ENCODE measurements around the gene INPP5E.

The INPP5E gene

GRCh38 chr9:136445799-136446198 lies 6.2 kb upstream of the INPP5E start:
- POLR2A ChIA-PET = interaction anchor here (0.9 kb wide), 1 partner anchor 11 kb away, joined by 3 read pairs; no protein-coding TSS in a partner anchor
- Histone ChIP-seq H3K36me3 (ENCODE audit: control insufficient read depth in 4 of 4, insufficient read depth in 4 of 4, low read length in 3 of 4) (peaks cover 10 to 92% (median 77%) of the 10 kb centered on the region in 4 experiments), H3K27ac (ENCODE audit: insufficient read depth in 1 of 2, low read depth in 1 of 2, low read length in 2 of 2, poor library complexity in 1 of 2, severe bottlenecking in 2 of 2) (no peak overlapping the region), H3K4me1 (ENCODE audit: control extremely low read depth in 1 of 4, control insufficient read depth in 4 of 4, insufficient read depth in 4 of 4, low read length in 3 of 4) (no peaks in the 10 kb centered on the region), H3K27me3 (replicated peaks in 2 of 5; ENCODE audit: control insufficient read depth in 4 of 5, insufficient read depth in 5 of 5, low read length in 4 of 5) (no peaks in the 10 kb centered on the region), H3K4me3 (ENCODE audit: control insufficient read depth in 1 of 7, extremely low read depth in 1 of 7, insufficient read depth in 4 of 7, low read depth in 2 of 7, low read length in 6 of 7) (no peak overlapping the region), H3K9me3 (ENCODE audit: control extremely low read depth in 1 of 5, control insufficient read depth in 4 of 5, insufficient read depth in 2 of 5, low read depth in 1 of 5, low read length in 4 of 5) (no peaks in the 10 kb centered on the region)
- CTCF ChIA-PET = interaction anchor here (1.1 to 3.5 kb wide), 4 partner anchors 10 to 29 kb away, joined by 3 to 13 read pairs (median 4); no protein-coding TSS in a partner anchor
- WGBS (ENCODE audit: insufficient coverage) = 100% methylated on average over 4 of the region's 7 CpGs
- no peak for DNase-seq

- Histone ChIP-seq H3K4me3 (ENCODE audit: control insufficient read depth in 1 of 7, extremely low read depth in 1 of 7, insufficient read depth in 4 of 7, low read depth in 2 of 7, low read length in 6 of 7) (no peak overlapping the region), H3K27ac (ENCODE audit: insufficient read depth in 1 of 2, low read depth in 1 of 2, low read length in 2 of 2, poor library complexity in 1 of 2, severe bottlenecking in 2 of 2) (no peak overlapping the region), H3K36me3 (ENCODE audit: control insufficient read depth in 4 of 4, insufficient read depth in 4 of 4, low read length in 3 of 4) (peaks cover 6 to 79% (median 63%) of the 10 kb centered on the region in 4 experiments), H3K27me3 (replicated peaks in 2 of 5; ENCODE audit: control insufficient read depth in 4 of 5, insufficient read depth in 5 of 5, low read length in 4 of 5) (no peaks in the 10 kb centered on the region), H3K9me3 (ENCODE audit: control extremely low read depth in 1 of 5, control insufficient read depth in 4 of 5, insufficient read depth in 2 of 5, low read depth in 1 of 5, low read length in 4 of 5) (no peaks in the 10 kb centered on the region), H3K4me1 (ENCODE audit: control extremely low read depth in 1 of 4, control insufficient read depth in 4 of 4, insufficient read depth in 4 of 4, low read length in 3 of 4) (peaks cover 0 to 4% (median 2%) of the 10 kb centered on the region in 4 experiments)
- DNase-seq = no peak
- 97% methylated on average over 20 of the region's 20 CpGs for WGBS (ENCODE audit: insufficient coverage)
- POLR2A ChIA-PET = no interaction called here
- CTCF ChIA-PET = no interaction called here
These were observed 4.5 kb upstream of the INPP5E start for GRCh38 chr9:136444102-136444501.

GRCh38 chr9:136443687-136444086 lies 4.0 kb upstream of the INPP5E start:
- H3K27me3 ChIP-seq (replicated peaks in 2 of 5; ENCODE audit: control insufficient read depth in 4 of 5, insufficient read depth in 5 of 5, low read length in 4 of 5) = no peaks in the 10 kb centered on the region
- ChIA-PET POLR2A (interaction anchor here (1.1 kb wide), 1 partner anchor 40 kb away, joined by 3 read pairs; no protein-coding TSS in a partner anchor), CTCF (interaction anchor here (0.8 to 3.4 kb wide), 2 partner anchors 10 to 17 kb away, joined by 3 to 12 read pairs; no protein-coding TSS in a partner anchor)
- H3K27ac ChIP-seq (ENCODE audit: insufficient read depth in 1 of 2, low read depth in 1 of 2, low read length in 2 of 2, poor library complexity in 1 of 2, severe bottlenecking in 2 of 2) = no peak overlapping the region
- peaks cover 0 to 8% (median 6%) of the 10 kb centered on the region in 4 experiments for H3K4me1 ChIP-seq (ENCODE audit: control extremely low read depth in 1 of 4, control insufficient read depth in 4 of 4, insufficient read depth in 4 of 4, low read length in 3 of 4)
- DNase-seq = no peak
- 96% methylated on average over 4 of the region's 7 CpGs for WGBS (ENCODE audit: insufficient coverage)
- H3K36me3 ChIP-seq (ENCODE audit: control insufficient read depth in 4 of 4, insufficient read depth in 4 of 4, low read length in 3 of 4) = peaks cover 6 to 75% (median 59%) of the 10 kb centered on the region in 4 experiments
- H3K4me3 ChIP-seq (ENCODE audit: control insufficient read depth in 1 of 7, extremely low read depth in 1 of 7, insufficient read depth in 4 of 7, low read depth in 2 of 7, low read length in 6 of 7) = no peak overlapping the region
- H3K9me3 ChIP-seq (ENCODE audit: control extremely low read depth in 1 of 5, control insufficient read depth in 4 of 5, insufficient read depth in 2 of 5, low read depth in 1 of 5, low read length in 4 of 5) = no peaks in the 10 kb centered on the region

- ChIA-PET CTCF (interaction anchor here (0.6 to 3.4 kb wide), 4 partner anchors 11 to 131 kb away, joined by 3 to 12 read pairs (median 3); no protein-coding TSS in a partner anchor), POLR2A (interaction anchor here (1.1 kb wide), 1 partner anchor 41 kb away, joined by 3 read pairs; no protein-coding TSS in a partner anchor)
These were observed 3.4 kb upstream of the INPP5E start for GRCh38 chr9:136443087-136443486.

GRCh38 chr9:136442265-136442664 lies 2.6 kb upstream of the INPP5E start:
- Histone ChIP-seq H3K4me3 (ENCODE audit: control insufficient read depth in 1 of 7, extremely low read depth in 1 of 7, insufficient read depth in 4 of 7, low read depth in 2 of 7, low read length in 6 of 7) (no peak overlapping the region), H3K27ac (ENCODE audit: insufficient read depth in 1 of 2, low read depth in 1 of 2, low read length in 2 of 2, poor library complexity in 1 of 2, severe bottlenecking in 2 of 2) (no peak overlapping the region), H3K36me3 (ENCODE audit: control insufficient read depth in 4 of 4, insufficient read depth in 4 of 4, low read length in 3 of 4) (peaks cover 4 to 61% (median 49%) of the 10 kb centered on the region in 4 experiments), H3K27me3 (replicated peaks in 2 of 5; ENCODE audit: control insufficient read depth in 4 of 5, insufficient read depth in 5 of 5, low read length in 4 of 5) (no peaks in the 10 kb centered on the region), H3K9me3 (ENCODE audit: control extremely low read depth in 1 of 5, control insufficient read depth in 4 of 5, insufficient read depth in 2 of 5, low read depth in 1 of 5, low read length in 4 of 5) (no peaks in the 10 kb centered on the region), H3K4me1 (ENCODE audit: control extremely low read depth in 1 of 4, control insufficient read depth in 4 of 4, insufficient read depth in 4 of 4, low read length in 3 of 4) (peaks cover 0 to 23% (median 20%) of the 10 kb centered on the region in 4 experiments)
- POLR2A ChIA-PET = interaction anchor here (1.0 kb wide), 1 partner anchor 21 kb away, joined by 3 read pairs; no protein-coding TSS in a partner anchor
- CTCF ChIA-PET = interaction anchor here (1.2 to 3.4 kb wide), 3 partner anchors 12 to 130 kb away, joined by 3 to 12 read pairs (median 5); no protein-coding TSS in a partner anchor
- DNase-seq = no peak
- 96% methylated on average over 4 of the region's 5 CpGs for WGBS (ENCODE audit: insufficient coverage)

More at GRCh38 chr9:136443087-136443486, 3.4 kb upstream of the INPP5E start:
- H3K9me3 ChIP-seq (ENCODE audit: control extremely low read depth in 1 of 5, control insufficient read depth in 4 of 5, insufficient read depth in 2 of 5, low read depth in 1 of 5, low read length in 4 of 5) = no peaks in the 10 kb centered on the region
- WGBS (ENCODE audit: insufficient coverage) = 96% methylated on average over 14 of the region's 15 CpGs
- DNase-seq = no peak
- no peak overlapping the region for H3K4me3 ChIP-seq (ENCODE audit: control insufficient read depth in 1 of 7, extremely low read depth in 1 of 7, insufficient read depth in 4 of 7, low read depth in 2 of 7, low read length in 6 of 7)
- peaks cover 0 to 14% (median 11%) of the 10 kb centered on the region in 4 experiments for H3K4me1 ChIP-seq (ENCODE audit: control extremely low read depth in 1 of 4, control insufficient read depth in 4 of 4, insufficient read depth in 4 of 4, low read length in 3 of 4)
- H3K36me3 ChIP-seq (ENCODE audit: control insufficient read depth in 4 of 4, insufficient read depth in 4 of 4, low read length in 3 of 4) = peaks cover 6 to 70% (median 56%) of the 10 kb centered on the region in 4 experiments
- H3K27ac ChIP-seq (ENCODE audit: insufficient read depth in 1 of 2, low read depth in 1 of 2, low read length in 2 of 2, poor library complexity in 1 of 2, severe bottlenecking in 2 of 2) = no peak overlapping the region
- no peaks in the 10 kb centered on the region for H3K27me3 ChIP-seq (replicated peaks in 2 of 5; ENCODE audit: control insufficient read depth in 4 of 5, insufficient read depth in 5 of 5, low read length in 4 of 5)

GRCh38 chr9:136441681-136442245 lies 2.1 kb upstream of the INPP5E start:
- Histone ChIP-seq H3K27ac (ENCODE audit: insufficient read depth in 1 of 2, low read depth in 1 of 2, low read length in 2 of 2, poor library complexity in 1 of 2, severe bottlenecking in 2 of 2) (no peak overlapping the region), H3K4me3 (ENCODE audit: control insufficient read depth in 1 of 7, extremely low read depth in 1 of 7, insufficient read depth in 4 of 7, low read depth in 2 of 7, low read length in 6 of 7) (no peak overlapping the region), H3K4me1 (ENCODE audit: control extremely low read depth in 1 of 4, control insufficient read depth in 4 of 4, insufficient read depth in 4 of 4, low read length in 3 of 4) (peaks cover 0 to 26% (median 22%) of the 10 kb centered on the region in 4 experiments), H3K36me3 (ENCODE audit: control insufficient read depth in 4 of 4, insufficient read depth in 4 of 4, low read length in 3 of 4) (peaks cover 4 to 56% (median 47%) of the 10 kb centered on the region in 4 experiments), H3K27me3 (replicated peaks in 2 of 5; ENCODE audit: control insufficient read depth in 4 of 5, insufficient read depth in 5 of 5, low read length in 4 of 5) (no peaks in the 10 kb centered on the region), H3K9me3 (ENCODE audit: control extremely low read depth in 1 of 5, control insufficient read depth in 4 of 5, insufficient read depth in 2 of 5, low read depth in 1 of 5, low read length in 4 of 5) (no peaks in the 10 kb centered on the region)
- ChIA-PET CTCF (interaction anchor here (1.2 to 3.4 kb wide), 3 partner anchors 12 to 129 kb away, joined by 3 to 12 read pairs (median 5); no protein-coding TSS in a partner anchor), POLR2A (interaction anchor here (1.0 kb wide), 1 partner anchor 21 kb away, joined by 3 read pairs; no protein-coding TSS in a partner anchor)
- DNase-seq = no peak
- WGBS (ENCODE audit: insufficient coverage) = 96% methylated on average over 16 of the region's 17 CpGs

All from common myeloid progenitor, CD34-positive (primary cell).